Psoas muscle (tissue), 8 donors: Measurements from ENCODE around the gene CLSTN3. TPM values are rescaled to one million over a fixed set of nuclear protein-coding genes. Genes with fewer than 3 reads are reported as not detected.

Source experiments
- ATAC-seq, 4 donors: fragments of 200-7000 bp; cut with Tn5 transposase; one replicate each; pipeline ENCODE4 v1.9.1; 2020; ENCODE audit warnings: moderate library complexity in 3 of 4, mild to moderate bottlenecking in 2 of 4
- DNase-seq, 2 donors: peaks; one replicate each; pipeline ENCODE4 v3.0.0-alpha.2; 2020
- H3K27ac ChIP-seq: fragments of 200-600 bp; one replicate; pipeline ENCODE4 v1.8.0; 2022
- H3K27me3 ChIP-seq, 3 donors: fragments of 200-600 bp in 1 of 3; one replicate each; pipeline versions ENCODE4 v1.6.1 to v1.8.0; 2013 to 2022; ENCODE audit warnings: low read length in 2 of 3, mild to moderate bottlenecking in 2 of 3, moderate library complexity in 1 of 3; ENCODE audit not compliant: insufficient read depth in 3 of 3
- H3K36me3 ChIP-seq, 2 donors: fragments of 200-600 bp in 1 of 2; one replicate each; pipeline versions ENCODE4 v1.6.1 to v1.8.0; 2013 to 2022; ENCODE audit warnings: low read depth in 1 of 2, mild to moderate bottlenecking in 1 of 2, moderate library complexity in 1 of 2; ENCODE audit not compliant: insufficient read depth in 1 of 2
- H3K4me1 ChIP-seq: fragments of 200-600 bp; one replicate; pipeline ENCODE4 v1.8.0; 2022
- H3K4me3 ChIP-seq: fragments of 200-600 bp; one replicate; pipeline ENCODE4 v1.8.0; 2022; ENCODE audit warnings: mild to moderate bottlenecking
- H3K9me3 ChIP-seq: fragments of 200-600 bp; one replicate; pipeline ENCODE4 v1.8.0; 2022
- CTCF ChIP-seq: fragments of 200-600 bp; IDR thresholded peaks from one replicate; pipeline ENCODE4 v1.8.0; 2022; ENCODE audit warnings: antibody characterized with exemption
- WGBS, 3 donors: extraction: QIAGEN DNeasy Blood & Tissue Kit; methylation state at CpG; one replicate each; pipeline versions ENCODE4 v1.1.6 to v1.1.7; 2013; 5-methylcytosine and 5-hydroxymethylcytosine counted together
- intact Hi-C, 2 donors: fragments of 100-400 bp; cut with DNase I; formaldehyde crosslinking; loops; one replicate each; pipeline versions ENCODE4 v1.11.0 to v1.14.2; 2022
- polyA plus RNA-seq, 3 donors: library from polyadenylated mRNA; stranded (reverse); fragments of 200-250 nt; gene quantifications; one replicate each; pipeline ENCODE4 v1.2.3, GENCODE V29; 2013
- total RNA-seq, 4 donors: library from RNA; stranded (reverse); fragmentation: NEBNext Ultra II Directional in 2 of 4; extraction: Animal tissue kit (Norgen Biotek cat#: 25700) in 2 of 4; gene quantifications; one replicate each; pipeline versions ENCODE4 v1.2.1 to v1.2.4, GENCODE V29; 2021 to 2023
- donor health status: healthy with polysubstance abuse.
- donor health status: DM: no; HTN: no; CAD: no; lungs with moderate emphysema.
- donor health status: Bipolar disorder and iron deficiency.
- donor health status: healthy.
- donor health status: DM: yes; HTN: yes; CAD: no.
- donor health status: DM: no; HTN: no; CAD: no.
- donor health status: DM: no; HTN: no; CAD: no.
- donor health status: DM: yes; HTN: yes; CAD: no.

Gene CLSTN3
- total and polyA plus RNA-seq, 7 donors, result 1.2 to 5.1 (median 3.2) TPM

DNA sequence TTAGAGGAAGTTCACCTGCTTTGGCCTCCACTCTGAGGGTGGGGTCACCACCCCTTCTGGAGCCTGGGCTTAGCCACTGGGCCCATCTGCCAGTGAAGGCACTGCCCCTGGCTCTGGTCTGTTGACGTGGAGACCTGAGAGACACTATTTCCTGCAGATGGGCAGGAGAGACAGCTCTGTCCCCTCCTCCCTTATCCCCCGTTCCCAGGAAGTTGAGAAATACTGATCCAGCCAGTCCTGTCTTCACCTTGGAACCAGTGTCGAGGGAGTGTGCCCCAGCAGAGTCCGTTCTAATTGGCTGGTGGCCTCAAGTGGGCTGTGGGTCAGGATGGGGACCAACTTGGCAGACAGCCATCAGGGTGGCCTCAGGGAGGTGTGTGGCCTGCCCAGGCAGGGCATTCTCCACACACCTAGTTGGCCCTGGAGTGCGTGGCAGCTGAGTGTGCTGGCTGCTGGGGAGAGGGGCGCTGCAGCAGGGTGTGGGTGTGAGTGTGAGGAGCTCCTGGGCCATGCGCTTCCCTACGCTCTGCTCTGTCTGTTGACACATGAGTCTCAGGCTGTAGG lies 25.4 kb downstream of the CLSTN3 start:
- H3K27me3 ChIP-seq, result no peaks in the 10 kb centered on the region
- DNase-seq (no peak), ATAC-seq (no peak)
- no peak overlapping the region for H3K4me3 ChIP-seq
- intact Hi-C loops, result no loop called here
- no peaks in the 10 kb centered on the region for H3K4me1 ChIP-seq
- no peaks in the 10 kb centered on the region for H3K9me3 ChIP-seq
- H3K27ac ChIP-seq, result no peak overlapping the region
- TF ChIP-seq CTCF, result no peak
- H3K36me3 ChIP-seq, result no peaks in the 10 kb centered on the region
- WGBS, 3 donors, result 83 to 88% (median 86%) methylated on average over 8 of the region's 8 CpGs

DNA sequence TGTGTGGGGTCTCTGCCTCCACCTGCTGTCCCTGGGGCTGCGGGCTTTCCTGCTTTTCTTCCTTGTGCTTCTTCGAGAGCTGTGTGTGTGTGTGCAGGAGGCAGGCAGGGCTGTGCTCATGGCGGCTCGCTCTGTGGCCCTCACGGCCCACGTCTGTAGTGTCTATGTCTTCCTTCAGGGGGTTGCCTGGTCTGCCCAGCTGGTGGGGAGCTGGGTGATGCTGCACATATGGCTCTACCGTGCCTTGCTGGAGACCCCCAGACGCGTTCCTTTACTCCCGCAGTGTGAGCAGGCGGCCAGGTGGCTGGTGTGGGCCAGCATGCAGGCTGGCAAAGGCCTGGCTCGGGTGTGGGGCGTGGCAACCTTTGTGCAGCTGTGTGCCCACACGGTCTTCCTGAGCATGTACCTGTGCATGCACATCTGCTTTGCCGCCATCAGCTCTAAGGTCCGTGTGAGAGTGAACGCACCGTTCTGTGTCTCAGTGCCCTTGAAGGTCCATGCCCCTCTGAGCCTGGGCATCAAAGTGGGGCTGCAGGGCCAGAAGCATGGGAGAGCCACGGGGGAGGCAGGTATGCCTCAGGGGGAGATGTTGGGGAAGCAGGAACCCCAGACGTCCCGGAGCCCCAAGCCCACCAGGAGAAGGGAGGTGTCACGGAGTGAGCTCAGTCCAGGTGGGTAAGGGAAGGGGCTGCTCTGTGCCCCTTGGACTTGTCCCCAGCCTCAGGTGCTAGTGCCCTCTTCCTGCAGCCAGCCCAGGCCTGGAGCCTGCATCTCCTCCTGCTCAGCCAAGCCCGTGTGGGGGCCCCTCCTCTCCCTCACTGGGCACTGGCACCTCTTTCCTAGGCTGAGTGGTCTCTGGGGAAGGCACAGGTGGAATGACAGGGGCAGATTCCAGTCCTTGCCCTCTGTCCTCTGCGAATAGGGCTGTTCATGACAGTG lies 26.4 kb downstream of the CLSTN3 start:
- 81 to 88% (median 81%) methylated on average over 24 of the region's 24 CpGs for WGBS, 3 donors
- intact Hi-C loops, result no loop called here
- H3K36me3 ChIP-seq, result no peaks in the 10 kb centered on the region

GRCh38 chr12:7157391-7157790 lies 27.2 kb downstream of the CLSTN3 start:
- TF ChIP-seq CTCF, result no peak
- Histone ChIP-seq H3K27me3 (no peaks in the 10 kb centered on the region), H3K27ac (no peak overlapping the region), H3K9me3 (no peaks in the 10 kb centered on the region), H3K36me3 (no peaks in the 10 kb centered on the region), H3K4me1 (no peaks in the 10 kb centered on the region), H3K4me3 (no peak overlapping the region)
- DNase-seq (no peak), ATAC-seq (no peak)
- intact Hi-C loops, result no loop called here
- 90 to 93% (median 92%) methylated on average over 17 of the region's 17 CpGs for WGBS, 3 donors

More for the DNA sequence above, 26.4 kb downstream of the CLSTN3 start:
- TF ChIP-seq CTCF, result no peak
- ATAC-seq (no peak), DNase-seq (no peak)
- Histone ChIP-seq H3K27me3 (no peaks in the 10 kb centered on the region), H3K27ac (no peak overlapping the region), H3K9me3 (no peaks in the 10 kb centered on the region), H3K4me3 (no peak overlapping the region), H3K4me1 (no peaks in the 10 kb centered on the region)

- H3K36me3 ChIP-seq, result no peaks in the 10 kb centered on the region
- no peak for TF ChIP-seq CTCF
- no peak for ATAC-seq
Observed at GRCh38 chr12:7158781-7159609, 28.8 kb downstream of the CLSTN3 start.

More at GRCh38 chr12:7158781-7159609, 28.8 kb downstream of the CLSTN3 start:
- intact Hi-C loops, result no loop called here
- peaks cover 0 to 10% (median 0%) of the 10 kb centered on the region in 3 donors for H3K27me3 ChIP-seq
- no peak for DNase-seq
- WGBS, 3 donors, result 69 to 91% (median 74%) methylated on average over 9 to 10 of the region's 10 CpGs
- no peak overlapping the region for H3K4me3 ChIP-seq
- no peak overlapping the region for H3K27ac ChIP-seq
- H3K4me1 ChIP-seq, result no peaks in the 10 kb centered on the region
- H3K9me3 ChIP-seq, result no peaks in the 10 kb centered on the region
